SK-N-MC (cell line): ENCODE measurements around the gene ZNF417.
"Not testable (repeated sequence)": the region's sequence is repeated elsewhere in the genome, so short reads cannot be mapped to it uniquely, and the experiment has no call there.

ENCODE experiments used
- DNase-seq: peaks from one replicate; pipeline ENCODE4 v3.0.0-alpha.2; 2011; ENCODE audit warnings: low read depth, low spot score
- H3K27ac ChIP-seq: fragments of 200-600 bp; sonication (generic); 2 replicates; pipeline ENCODE4 v1.5.1; 2016; ENCODE audit warnings: mixed run types
- H3K36me3 ChIP-seq: fragments of 200-600 bp; sonication (generic); 2 replicates; pipeline ENCODE4 v1.6.1; 2017; ENCODE audit warnings: antibody characterized with exemption, low read length, mixed read lengths; ENCODE audit not compliant: insufficient read depth
- H3K4me3 ChIP-seq: fragments of 200-600 bp; sonication (generic); 2 replicates; pipeline ENCODE4 v1.5.1; 2016
- H3K9ac ChIP-seq: fragments of 200-600 bp; sonication (generic); 2 replicates; pipeline ENCODE4 v1.8.0; 2017; ENCODE audit warnings: mixed run types, mixed read lengths; ENCODE audit not compliant: insufficient read length
- H3K9me3 ChIP-seq: fragments of 200-600 bp; sonication (generic); 2 replicates; pipeline ENCODE4 v1.6.1; 2017; ENCODE audit warnings: low read depth, mild to moderate bottlenecking, antibody characterized with exemption, low read length, moderate library complexity, mixed read lengths
- EZH2 ChIP-seq: fragments of 200-600 bp; sonication (generic); IDR thresholded peaks from one replicate; pipeline ENCODE4 v1.6.1; 2017; ENCODE audit warnings: antibody characterized with exemption
- FOXP2 ChIP-seq: optimal IDR thresholded peaks from 2 replicates; pipeline ENCODE3; 2011; ENCODE audit warnings: mild to moderate bottlenecking, moderate library complexity; ENCODE audit not compliant: insufficient read depth; ENCODE audit errors: extremely low read length, control extremely low read depth
- POLR2AphosphoS5 ChIP-seq: IDR thresholded peaks from 2 replicates; pipeline ENCODE4 v1.6.1; 2012; ENCODE audit warnings: mild to moderate bottlenecking, low read depth, low read length, borderline replicate concordance

The ZNF417 gene

GRCh38 chr19:57872450-57872849, 43.9 kb downstream of the ZNF417 start:
- Histone ChIP-seq H3K4me3 (no peak overlapping the region), H3K27ac (no peak overlapping the region), H3K36me3 (peaks cover 56% of the 10 kb centered on the region), H3K9ac (no peak overlapping the region), H3K9me3 (peaks cover 31% of the 10 kb centered on the region)
- no peak for DNase-seq
- TF ChIP-seq FOXP2 (no peak), POLR2AphosphoS5 (no peak; the same call in 1 of the 2 replicates), EZH2 (no peak)

- Histone ChIP-seq H3K27ac (no peak overlapping the region), H3K9me3 (peaks cover 40% of the 10 kb centered on the region), H3K4me3 (no peak overlapping the region), H3K9ac (no peak overlapping the region), H3K36me3 (peaks cover 59% of the 10 kb centered on the region)
- TF ChIP-seq FOXP2 (no peak), EZH2 (no peak), POLR2AphosphoS5 (no peak; the same call in 1 of the 2 replicates)
- DNase-seq, result no peak
Observed at GRCh38 chr19:57870225-57870624, 46.2 kb downstream of the ZNF417 start.

- H3K36me3 ChIP-seq, result peaks cover 63% of the 10 kb centered on the region
- H3K4me3 ChIP-seq, DNase-seq, H3K27ac ChIP-seq, H3K9ac ChIP-seq: not testable (repeated sequence)
- H3K9me3 ChIP-seq, result peaks cover 40% of the 10 kb centered on the region
Observed at GRCh38 chr19:57869655-57870054, 46.7 kb downstream of the ZNF417 start.

- no peak overlapping the region for H3K4me3 ChIP-seq
- TF ChIP-seq POLR2AphosphoS5 (no peak), EZH2 (no peak), FOXP2 (no peak)
- DNase-seq, result no peak
- H3K36me3 ChIP-seq, result peaks cover 69% of the 10 kb centered on the region
- peaks cover 30% of the 10 kb centered on the region for H3K9me3 ChIP-seq
- H3K27ac ChIP-seq, result no peak overlapping the region
- no peak overlapping the region for H3K9ac ChIP-seq
Observed at GRCh38 chr19:57867868-57868492, 48.4 kb downstream of the ZNF417 start.
